Heart right ventricle (tissue), 16 donors: ENCODE data around the gene TREX2. TPM values are rescaled to one million over a fixed set of nuclear protein-coding genes. Genes with fewer than 3 reads are reported as not detected.

ENCODE experiments used
- ATAC-seq, 8 donors: fragments of 200-7000 bp; cut with Tn5 transposase; one replicate each; pipeline ENCODE4 v1.9.1; 2020; ENCODE audit warnings: mild to moderate bottlenecking in 8 of 8, moderate library complexity in 8 of 8, moderate number of reproducible peaks in 1 of 8
- DNase-seq, 2 donors: peaks; one replicate each; pipeline ENCODE4 v3.0.0-alpha.2; 2020
- H3K27ac ChIP-seq, 10 donors: fragments of 200-600 bp; sonication (generic) in 2 of 10; one replicate each; pipeline versions ENCODE4 v1.5.0 to v1.8.0; 2020 to 2022; ENCODE audit warnings: mild to moderate bottlenecking in 3 of 10
- H3K27me3 ChIP-seq, 7 donors: fragments of 200-600 bp; one replicate each; pipeline ENCODE4 v1.8.0; 2021 to 2022; ENCODE audit warnings: mild to moderate bottlenecking in 2 of 7
- H3K36me3 ChIP-seq, 9 donors: fragments of 200-600 bp; sonication (generic) in 1 of 9; one replicate each; pipeline versions ENCODE4 v1.5.0 to v1.8.0; 2020 to 2022; ENCODE audit warnings: mild to moderate bottlenecking in 2 of 9
- H3K4me1 ChIP-seq, 9 donors: fragments of 200-600 bp; sonication (generic) in 1 of 9; one replicate each; pipeline versions ENCODE4 v1.5.0 to v1.8.0; 2020 to 2022; ENCODE audit warnings: mild to moderate bottlenecking in 4 of 9
- H3K4me3 ChIP-seq, 10 donors: fragments of 200-600 bp; sonication (generic) in 2 of 10; one replicate each; pipeline versions ENCODE4 v1.5.0 to v1.8.0; 2020 to 2022; ENCODE audit warnings: mild to moderate bottlenecking in 7 of 10, moderate library complexity in 2 of 10
- H3K9me3 ChIP-seq, 11 donors: fragments of 200-600 bp in 10 of 11; sonication (generic) in 2 of 11; one replicate each; pipeline versions ENCODE4 v1.5.0 to v1.8.0; 2013 to 2022; ENCODE audit warnings: mild to moderate bottlenecking in 2 of 11, control low read depth in 1 of 11, moderate library complexity in 1 of 11
- WGBS, 2 donors: extraction: QIAGEN DNeasy Blood & Tissue Kit; methylation state at CpG; one replicate each; pipeline ENCODE4 v1.1.7; 2013; ENCODE audit warnings: inconsistent platforms in 1 of 2; 5-methylcytosine and 5-hydroxymethylcytosine counted together
- intact Hi-C, 10 donors: fragments of 100-400 bp; cut with DNase I; formaldehyde crosslinking; loops; one replicate each; pipeline versions ENCODE4 v1.11.1 to v1.14.2; 2022
- polyA plus RNA-seq, 2 donors: library from polyadenylated mRNA; stranded (reverse); fragments of 200-250 nt; gene quantifications; one replicate each; pipeline ENCODE4 v1.2.3, GENCODE V29; 2013
- total RNA-seq, 10 donors: library from RNA; stranded (reverse); fragmentation: NEBNext Ultra II Directional in 3 of 10; extraction: Animal tissue kit (Norgen Biotek cat#: 25700) in 3 of 10; gene quantifications; one replicate each; pipeline versions ENCODE4 v1.2.1 to v1.2.4, GENCODE V29; 2021 to 2023
- TF ChIP-seq, protein P1 (sequence below), 9 donors: fragments of 200-600 bp; sonication (generic) in 2 of 9; IDR thresholded peaks; one replicate each; pipeline versions ENCODE4 v1.5.0 to v1.8.0; 2021 to 2022; ENCODE audit warnings: antibody characterized with exemption in 9 of 9, mild to moderate bottlenecking in 5 of 9, moderate library complexity in 1 of 9
- donor health status: Arrhythmogenic right ventricular cardiomyopathy.
- donor health status: ischemic (EF 13 %, LVEDD 7.1; RV severe dilation, severe dysfunction).
- donor health status: healthy with polysubstance abuse.
- donor health status: DM: no; HTN: yes; CAD: no.
- donor health status: DM: no; HTN: no; CAD: no.
- donor health status: ischemic (EF 25% LVEDD 6.9; RV normal size, moderate dysfunction).
- donor health status: ischemic (EF 25% LVEDD 5.7; RV mildly dilated, moderate dysfunction).
- donor health status: healthy.
- donor health status: DM: yes; HTN: yes; CAD: no.
- donor health status: Ischemic cardiomyopathy.
- donor health status: ischemic (EF 35%, LVEDD 5.7; RV mildly dilated, moderate dysfunction).
- donor health status: nonischemic (EF 11% LVEDD 7.7; RV severe dilation, severe dysfunction).
- donor health status: DM: yes; HTN: yes; CAD: no.
- donor health status: PGD.
- donor health status: ischemic (EF 29% LVEDD 5.4; RV normal size, mild dysfunction).
- donor health status: nonischemic (EF 23%, LVEDD 6.1; RV moderate dilation, normal function).

Gene TREX2
- total and polyA plus RNA-seq, 12 donors, result 0.20 to 0.44 (median 0.31) TPM; not detected in 4

DNA sequence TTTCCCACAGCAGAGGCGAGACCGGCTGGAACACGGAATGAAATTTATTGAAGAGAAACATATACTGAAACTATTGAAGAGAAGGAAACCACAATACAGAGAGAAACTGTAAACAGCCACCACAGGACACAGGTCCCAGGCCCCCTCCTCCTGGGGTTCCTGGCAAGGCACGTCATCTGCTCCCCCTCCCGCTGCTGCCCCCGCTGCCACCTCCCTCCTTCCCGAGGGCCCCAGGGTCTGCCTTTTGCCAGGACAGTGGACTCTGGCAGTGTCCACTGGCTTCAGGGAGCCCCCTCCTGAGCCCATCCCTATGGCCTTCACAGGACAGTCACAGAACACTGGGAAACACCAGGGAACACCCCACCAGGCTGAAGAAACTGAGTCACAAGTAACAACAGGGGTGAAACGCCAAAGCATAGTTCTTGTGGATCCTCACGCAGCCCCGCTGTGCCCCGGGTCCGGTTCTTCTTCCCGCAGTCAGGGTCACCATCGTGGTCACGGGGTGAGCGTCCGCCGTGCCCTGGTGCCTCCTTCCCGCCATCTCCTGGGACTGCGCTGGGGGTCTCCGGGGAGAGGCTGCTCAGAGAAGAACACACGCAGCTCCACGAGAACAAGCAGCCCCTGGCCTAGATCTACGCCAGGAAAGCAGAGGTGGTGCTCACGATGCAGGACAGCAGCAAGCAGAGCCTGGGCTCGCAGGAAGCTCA, 50.1 kb downstream of the TREX2 start:
- no peak for ATAC-seq
- TF ChIP-seq, protein P1, sequence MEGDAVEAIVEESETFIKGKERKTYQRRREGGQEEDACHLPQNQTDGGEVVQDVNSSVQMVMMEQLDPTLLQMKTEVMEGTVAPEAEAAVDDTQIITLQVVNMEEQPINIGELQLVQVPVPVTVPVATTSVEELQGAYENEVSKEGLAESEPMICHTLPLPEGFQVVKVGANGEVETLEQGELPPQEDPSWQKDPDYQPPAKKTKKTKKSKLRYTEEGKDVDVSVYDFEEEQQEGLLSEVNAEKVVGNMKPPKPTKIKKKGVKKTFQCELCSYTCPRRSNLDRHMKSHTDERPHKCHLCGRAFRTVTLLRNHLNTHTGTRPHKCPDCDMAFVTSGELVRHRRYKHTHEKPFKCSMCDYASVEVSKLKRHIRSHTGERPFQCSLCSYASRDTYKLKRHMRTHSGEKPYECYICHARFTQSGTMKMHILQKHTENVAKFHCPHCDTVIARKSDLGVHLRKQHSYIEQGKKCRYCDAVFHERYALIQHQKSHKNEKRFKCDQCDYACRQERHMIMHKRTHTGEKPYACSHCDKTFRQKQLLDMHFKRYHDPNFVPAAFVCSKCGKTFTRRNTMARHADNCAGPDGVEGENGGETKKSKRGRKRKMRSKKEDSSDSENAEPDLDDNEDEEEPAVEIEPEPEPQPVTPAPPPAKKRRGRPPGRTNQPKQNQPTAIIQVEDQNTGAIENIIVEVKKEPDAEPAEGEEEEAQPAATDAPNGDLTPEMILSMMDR (IDR thresholded peaks at IDR 0.05), result no peak
- no peak overlapping the region for H3K4me3 ChIP-seq
- DNase-seq, result no peak
- no peaks in the 10 kb centered on the region for H3K9me3 ChIP-seq
- no peak overlapping the region for H3K27ac ChIP-seq
- no peaks in the 10 kb centered on the region for H3K36me3 ChIP-seq
- H3K4me1 ChIP-seq, result no peaks in the 10 kb centered on the region
- no peaks in the 10 kb centered on the region for H3K27me3 ChIP-seq
- WGBS, 2 donors, result 83 to 86% methylated on average over 17 to 26 of the region's 26 CpGs
- intact Hi-C loops, result loop anchor here in 1 of 10 donors (10.0 kb wide), 1 partner anchor 109 kb away; no protein-coding TSS in a partner anchor

DNA sequence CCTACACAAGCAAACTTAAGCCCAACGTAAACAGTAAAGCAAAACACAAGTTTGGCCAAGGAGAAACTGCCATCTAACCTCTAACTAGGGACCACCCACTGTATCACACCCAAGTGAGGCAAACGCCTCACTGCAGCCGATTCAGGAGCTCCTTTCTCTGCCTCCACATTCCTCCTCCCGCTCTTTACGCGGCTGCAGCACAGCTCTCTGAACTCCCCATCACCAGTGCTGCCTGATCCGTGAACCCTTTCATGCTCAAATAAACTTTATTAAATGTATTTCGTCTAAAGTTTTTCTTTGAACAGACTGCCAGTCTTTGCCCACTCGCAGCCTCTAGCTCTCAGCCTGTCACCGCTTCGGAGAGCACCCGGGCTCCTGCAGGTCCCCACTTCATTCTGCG, 51.2 kb downstream of the TREX2 start:
- ATAC-seq, result no peak
- Histone ChIP-seq H3K4me1 (no peaks in the 10 kb centered on the region), H3K4me3 (no peak overlapping the region), H3K27me3 (no peaks in the 10 kb centered on the region), H3K36me3 (no peaks in the 10 kb centered on the region), H3K27ac (no peak overlapping the region), H3K9me3 (no peaks in the 10 kb centered on the region)
- DNase-seq, result no peak
- TF ChIP-seq, protein P1 (IDR thresholded peaks at IDR 0.05), result no peak
- intact Hi-C loops, result loop anchor here in 1 of 10 donors (10.0 kb wide), 1 partner anchor 110 kb away; no protein-coding TSS in a partner anchor
- 64 to 66% methylated on average over 13 of the region's 13 CpGs for WGBS, 2 donors

Other genes with a start within 250 kb of the TREX2 start
- not detected for gene PNMA6F, start 124.3 kb downstream of the TREX2 start, total RNA-seq
- not detected for gene PNMA6F, start 124.3 kb downstream of the TREX2 start, polyA plus RNA-seq
- gene ZNF275, start 111.9 kb downstream of the TREX2 start, total RNA-seq, result 10 to 100 TPM in 1 of 10 donors, 1 to 10 TPM in 9; 6.6 to 10.1 (median 7.6) TPM
- gene ZNF275, start 111.9 kb downstream of the TREX2 start, polyA plus RNA-seq, result 1 to 10 TPM; 2.3 to 3.5 TPM
- not detected for gene PNMA6E, start 44.7 kb downstream of the TREX2 start, total RNA-seq
- not detected for gene PNMA6E, start 44.7 kb downstream of the TREX2 start, polyA plus RNA-seq
- 1 to 10 TPM in 3 of 10 donors, under 1 TPM in 7; 0.17 to 1.6 (median 0.44) TPM for gene ZFP92, start 34.6 kb downstream of the TREX2 start, total RNA-seq
- gene ZFP92, start 34.6 kb downstream of the TREX2 start, polyA plus RNA-seq, result under 1 TPM; 0.23 to 0.51 TPM
- gene HAUS7, start 24.5 kb upstream of the TREX2 start, total RNA-seq, result 10 to 100 TPM; 12.7 to 25.7 (median 18.2) TPM
- 10 to 100 TPM; 24.3 to 45.3 TPM for gene HAUS7, start 24.5 kb upstream of the TREX2 start, polyA plus RNA-seq
- gene BGN, start 48.9 kb upstream of the TREX2 start, total RNA-seq, result 100 to 1,000 TPM in 1 of 10 donors, 10 to 100 TPM in 9; 38.7 to 202 (median 62.4) TPM
- gene BGN, start 48.9 kb upstream of the TREX2 start, polyA plus RNA-seq, result 100 to 1,000 TPM; 101 to 116 TPM
- not detected for gene ATP2B3, start 71.6 kb upstream of the TREX2 start, total RNA-seq
- gene ATP2B3, start 71.6 kb upstream of the TREX2 start, polyA plus RNA-seq, result not detected
- gene CCNQ, start 153.1 kb upstream of the TREX2 start, total RNA-seq, result 10 to 100 TPM; 16.9 to 50.1 (median 21.7) TPM
- 100 to 1,000 TPM in 1 of 2 donors, 10 to 100 TPM in 1; 95.2 to 132 TPM for gene CCNQ, start 153.1 kb upstream of the TREX2 start, polyA plus RNA-seq
- under 1 TPM in 1 of 10 donors, not detected in 9; 0.09 TPM for gene DUSP9, start 201.1 kb upstream of the TREX2 start, total RNA-seq
- under 1 TPM in 1 of 2 donors, not detected in 1; 0.03 TPM for gene DUSP9, start 201.1 kb upstream of the TREX2 start, polyA plus RNA-seq
- 10 to 100 TPM in 2 of 10 donors, 1 to 10 TPM in 8; 3.6 to 15.6 (median 5.9) TPM for gene PNCK, start 227.8 kb upstream of the TREX2 start, total RNA-seq
- gene PNCK, start 227.8 kb upstream of the TREX2 start, polyA plus RNA-seq, result 1 to 10 TPM; 2.0 to 5.6 TPM
- gene SLC6A8, start 241.9 kb upstream of the TREX2 start, total RNA-seq, result 100 to 1,000 TPM; 150 to 238 (median 186) TPM
- gene SLC6A8, start 241.9 kb upstream of the TREX2 start, polyA plus RNA-seq, result 100 to 1,000 TPM; 128 to 155 TPM